HepG2 (cell line): ENCODE measurements around the gene TAPBP. TPM values are rescaled to one million over a fixed set of nuclear protein-coding genes. Genes with fewer than 3 reads are reported as not detected.
A peak's percentile ranks its signal among the peaks of the same experiment; 100 is the strongest.

Experiments
- ATAC-seq: fragments of 200-7000 bp; cut with Tn5 transposase; 3 replicates; pipeline ENCODE4 v1.9.1; 2020; ENCODE audit warnings: mild to moderate bottlenecking, moderate library complexity
- BruUV-seq: library from RNA; stranded (reverse); fragments of 400-500 nt; replicated peaks from 2 replicates; lab custom pipeline; 2021; lab: Mats Ljungman, UMichigan
- CTCF ChIA-PET: fragments of 300-600 bp; formaldehyde crosslinking; extraction: SDS; loops from one replicate; lab custom pipeline; 2021; ENCODE audit warnings: low total read pairs, inconsistent platforms, low intra/inter-chr PET ratio; lab: Yijun Ruan, JAX
- POLR2A ChIA-PET: fragments of 350-600 bp; sonication (Branson Sonifier 250); formaldehyde crosslinking; loops from one replicate; lab custom pipeline; 2020; ENCODE audit warnings: antibody characterized with exemption, inconsistent platforms; lab: Yijun Ruan, JAX
- DNase-seq: peaks from one replicate; pipeline ENCODE4 v3.0.0-alpha.2; 2015; ENCODE audit warnings: low spot score
- FAIRE-seq: peaks from 3 replicates; lab custom pipeline; 2011; peaks lifted over from hg19 to GRCh38; lab: Jason Lieb, UNC
- H2AFZ ChIP-seq: one replicate; pipeline ENCODE4 v1.6.1; 2011; ENCODE audit warnings: low read length, inconsistent platforms
- H3K27ac ChIP-seq: fragments of 300-600 bp; 3 replicates; pipeline ENCODE4 v1.8.0; 2011; ENCODE audit warnings: mixed run types, mild to moderate bottlenecking, mixed read lengths, low read length, inconsistent platforms; ENCODE audit not compliant: insufficient read depth; ENCODE audit errors: extremely low read length
- H3K27me3 ChIP-seq, 2 experiments: fragments of 200-600 bp in 1 of 2; 2 replicates in 1 of 2; 3 replicates in 1 of 2; pipeline versions ENCODE4 v1.6.0 to v1.8.0; 2011; ENCODE audit warnings: low read length in 2 of 2, mild to moderate bottlenecking in 2 of 2, moderate library complexity in 2 of 2, inconsistent platforms in 1 of 2; ENCODE audit not compliant: insufficient read depth in 2 of 2, control insufficient read depth in 1 of 2
- H3K36me3 ChIP-seq, 2 experiments: fragments of 200-600 bp in 1 of 2; replicated peaks in 1 of 2; 2 replicates in 1 of 2; 3 replicates in 1 of 2; pipeline versions ENCODE4 v1.5.1 to v1.8.0; 2011; ENCODE audit warnings: low read length in 2 of 2, inconsistent platforms in 1 of 2; ENCODE audit not compliant: insufficient read depth in 2 of 2, control insufficient read depth in 1 of 2
- H3K4me1 ChIP-seq: 2 replicates; pipeline ENCODE4 v1.5.1; 2012; ENCODE audit warnings: low read length, inconsistent platforms; ENCODE audit not compliant: insufficient read depth
- H3K4me2 ChIP-seq: 2 replicates; pipeline ENCODE4 v1.6.0; 2011; ENCODE audit warnings: low read depth, low read length, inconsistent platforms
- H3K4me3 ChIP-seq, 3 experiments: fragments of 200-600 bp in 1 of 3; sonication (generic), shearing (Covaris generic) in 1 of 3; replicated peaks in 1 of 3; 2 replicates each; pipeline ENCODE4 v1.5.1; 2011 to 2016; ENCODE audit warnings: low read length in 3 of 3, inconsistent platforms in 2 of 3, low read depth in 2 of 3, mild to moderate bottlenecking in 2 of 3, control low read depth in 1 of 3, mixed read lengths in 1 of 3; ENCODE audit not compliant: insufficient read depth in 1 of 3
- H3K79me2 ChIP-seq: one replicate; pipeline ENCODE4 v1.6.1; 2011; ENCODE audit warnings: low read length, inconsistent platforms; ENCODE audit not compliant: insufficient read depth
- H3K9ac ChIP-seq: 2 replicates; pipeline ENCODE4 v1.6.0; 2011; ENCODE audit warnings: mild to moderate bottlenecking, low read depth, low read length, inconsistent platforms; ENCODE audit not compliant: insufficient read depth
- H3K9me3 ChIP-seq: 2 replicates; pipeline ENCODE4 v1.5.1; 2012; ENCODE audit warnings: mild to moderate bottlenecking, low read length
- H4K20me1 ChIP-seq: 2 replicates; pipeline ENCODE4 v1.6.0; 2011; ENCODE audit warnings: inconsistent platforms, mild to moderate bottlenecking, low read length, moderate library complexity; ENCODE audit not compliant: insufficient read depth
- HOXA3 ChIP-seq: sonication (generic); formaldehyde crosslinking; IDR thresholded peaks from 2 replicates; pipeline ENCODE4 v1.5.0; 2020; ENCODE audit warnings: missing genetic modification reagents
- KLF16 ChIP-seq, 2 experiments: sonication (generic) in 1 of 2; formaldehyde crosslinking in 1 of 2; IDR thresholded peaks; 2 replicates each; pipeline versions ENCODE4 v1.6.1 to v1.8.0; 2016 to 2023; ENCODE audit warnings: missing genetic modification reagents in 2 of 2, missing compliant biosample characterization in 1 of 2
- SIX4 ChIP-seq: sonication (generic); formaldehyde crosslinking; IDR thresholded peaks from 2 replicates; pipeline ENCODE4 v1.4.0; 2020; ENCODE audit warnings: missing genetic modification reagents
- SRSF4 ChIP-seq: fragments of 200-400 bp; formaldehyde crosslinking; IDR thresholded peaks from one replicate; pipeline ENCODE4 v1.6.1; 2018; ENCODE audit warnings: mild to moderate bottlenecking, low read depth, low read length, moderate library complexity; ENCODE audit not compliant: poor library complexity, severe bottlenecking
- TCF7 ChIP-seq: sonication (generic); IDR thresholded peaks from 2 replicates; pipeline ENCODE4 v1.6.1; 2016; ENCODE audit warnings: antibody characterized with exemption, low read depth
- ZNF143 ChIP-seq: sonication (generic); formaldehyde crosslinking; IDR thresholded peaks from 2 replicates; pipeline ENCODE4 v1.4.0; 2020; ENCODE audit warnings: missing genetic modification reagents
- ZNF501 ChIP-seq: sonication (generic); formaldehyde crosslinking; IDR thresholded peaks from 2 replicates; pipeline ENCODE4 v1.5.1; 2020; ENCODE audit warnings: mild to moderate bottlenecking, moderate library complexity, missing genetic modification reagents
- ZNF567 ChIP-seq: sonication (generic); formaldehyde crosslinking; IDR thresholded peaks from 2 replicates; pipeline ENCODE4 v1.8.1; 2023; ENCODE audit warnings: mild to moderate bottlenecking, missing genetic modification reagents, borderline replicate concordance
- ZSCAN20 ChIP-seq: sonication (generic); formaldehyde crosslinking; IDR thresholded peaks from 2 replicates; pipeline ENCODE4 v1.4.0; 2020; ENCODE audit warnings: missing genetic modification reagents, mild to moderate bottlenecking, borderline replicate concordance
- WGBS: methylation state at CpG from one replicate; pipeline ENCODE4 v1.1.6; 2017; ENCODE audit warnings: low lambda C conversion rate; 5-methylcytosine and 5-hydroxymethylcytosine counted together
- in situ Hi-C: cut with HindIII; loops from 2 replicates; pipeline ENCODE4 v1.10.0; 2017; ENCODE audit warnings: low pct_unique_long_range_greater_than_20kb; ENCODE audit not compliant: extremely low pct_ligation_motif_present
- intact Hi-C: fragments of 100-400 bp; cut with micrococcal nuclease; formaldehyde crosslinking; loops from one replicate; pipeline ENCODE4 v1.10.0; 2022; ENCODE audit not compliant: unreplicated experiment
- polyA plus RNA-seq, 8 experiments: library from polyadenylated mRNA; depleted of rRNA in 3 of 8; stranded (reverse) in 7 of 8; unstranded in 1 of 8; fragments of >200 nt; fragmentation: Illumina TruSeq in 4 of 8; extraction: Trizol in 4 of 8; gene quantifications; 2 replicates each; pipeline versions ENCODE4 v1.2.1 to v1.2.3, GENCODE V29; 2011 to 2016; ENCODE audit warnings: low read depth in 4 of 8, missing spikeins in 1 of 8, mixed read lengths in 1 of 8; ENCODE audit not compliant: insufficient read depth in 1 of 8
- total RNA-seq, 5 experiments: library from RNA; depleted of rRNA; stranded (reverse); fragments of >200 nt; fragmentation: Illumina TruSeq; extraction: Trizol; gene quantifications; 2 replicates each; pipeline ENCODE4 v1.2.3, GENCODE V29; 2016; ENCODE audit warnings: low read depth in 1 of 5
- TF ChIP-seq, protein P1 (sequence below): sonication (generic); formaldehyde crosslinking; IDR thresholded peaks from 2 replicates; pipeline ENCODE4 v1.4.0; 2020; ENCODE audit warnings: missing genetic modification reagents, mild to moderate bottlenecking, borderline replicate concordance
- TF ChIP-seq, protein P2 (sequence below): sonication (generic); formaldehyde crosslinking; conservative IDR thresholded peaks from 2 replicates; pipeline ENCODE4 v1.8.0; 2022; ENCODE audit warnings: missing genetic modification reagents
- TF ChIP-seq, protein P3 (sequence below): sonication (generic); formaldehyde crosslinking; IDR thresholded peaks from 2 replicates; pipeline ENCODE4 v1.8.0; 2022; ENCODE audit warnings: missing genetic modification reagents, low read depth, mild to moderate bottlenecking, borderline replicate concordance
- TF ChIP-seq, protein P4 (sequence below): IDR thresholded peaks from 2 replicates; pipeline ENCODE4 v1.6.1; 2016; ENCODE audit warnings: low read depth, borderline replicate concordance

The TAPBP gene
- total and polyA plus RNA-seq, 2 of the 13 experiments (the other 11 are each of a cell fraction or from before 2014, with no cell fraction given): 27.4 to 32.3 TPM

DNA sequence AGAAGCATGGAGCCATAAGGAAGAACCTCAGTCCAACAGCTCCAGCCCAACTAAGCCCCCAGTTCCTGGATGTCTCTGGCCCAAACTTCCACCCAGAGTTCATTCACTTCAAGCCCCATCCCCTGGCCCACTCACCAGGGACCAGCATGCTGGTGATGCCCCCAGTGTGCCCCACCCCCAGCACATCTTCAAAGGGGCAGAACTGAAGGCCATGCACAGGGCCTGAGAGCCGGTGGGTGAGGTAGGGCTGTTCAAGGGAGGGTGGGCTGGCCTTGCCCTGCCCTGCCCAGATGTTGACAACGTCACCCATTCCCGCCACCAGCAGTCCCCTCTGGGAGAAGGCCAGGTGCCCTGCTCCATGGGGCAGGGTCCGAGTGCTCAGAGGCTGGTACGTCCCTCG lies 33.3 kb downstream of the TAPBP start (continued):
- TF ChIP-seq, protein P1, sequence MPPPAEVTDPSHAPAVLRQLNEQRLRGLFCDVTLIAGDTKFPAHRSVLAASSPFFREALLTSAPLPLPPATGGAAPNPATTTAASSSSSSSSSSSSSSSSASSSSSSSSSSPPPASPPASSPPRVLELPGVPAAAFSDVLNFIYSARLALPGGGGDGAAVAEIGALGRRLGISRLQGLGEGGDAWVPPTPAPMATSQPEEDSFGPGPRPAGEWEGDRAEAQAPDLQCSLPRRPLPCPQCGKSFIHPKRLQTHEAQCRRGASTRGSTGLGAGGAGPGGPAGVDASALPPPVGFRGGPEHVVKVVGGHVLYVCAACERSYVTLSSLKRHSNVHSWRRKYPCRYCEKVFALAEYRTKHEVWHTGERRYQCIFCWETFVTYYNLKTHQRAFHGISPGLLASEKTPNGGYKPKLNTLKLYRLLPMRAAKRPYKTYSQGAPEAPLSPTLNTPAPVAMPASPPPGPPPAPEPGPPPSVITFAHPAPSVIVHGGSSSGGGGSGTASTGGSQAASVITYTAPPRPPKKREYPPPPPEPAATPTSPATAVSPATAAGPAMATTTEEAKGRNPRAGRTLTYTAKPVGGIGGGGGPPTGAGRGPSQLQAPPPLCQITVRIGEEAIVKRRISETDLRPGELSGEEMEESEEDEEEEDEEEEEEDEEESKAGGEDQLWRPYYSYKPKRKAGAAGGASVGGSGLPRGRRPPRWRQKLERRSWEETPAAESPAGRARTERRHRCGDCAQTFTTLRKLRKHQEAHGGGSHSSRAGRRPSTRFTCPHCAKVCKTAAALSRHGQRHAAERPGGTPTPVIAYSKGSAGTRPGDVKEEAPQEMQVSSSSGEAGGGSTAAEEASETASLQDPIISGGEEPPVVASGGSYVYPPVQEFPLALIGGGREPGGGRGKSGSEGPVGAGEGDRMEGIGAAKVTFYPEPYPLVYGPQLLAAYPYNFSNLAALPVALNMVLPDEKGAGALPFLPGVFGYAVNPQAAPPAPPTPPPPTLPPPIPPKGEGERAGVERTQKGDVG (CRISPR knock-in tag): peak; percentile 5; the same call in 1 of the 2 replicates
- TF ChIP-seq, protein P2, sequence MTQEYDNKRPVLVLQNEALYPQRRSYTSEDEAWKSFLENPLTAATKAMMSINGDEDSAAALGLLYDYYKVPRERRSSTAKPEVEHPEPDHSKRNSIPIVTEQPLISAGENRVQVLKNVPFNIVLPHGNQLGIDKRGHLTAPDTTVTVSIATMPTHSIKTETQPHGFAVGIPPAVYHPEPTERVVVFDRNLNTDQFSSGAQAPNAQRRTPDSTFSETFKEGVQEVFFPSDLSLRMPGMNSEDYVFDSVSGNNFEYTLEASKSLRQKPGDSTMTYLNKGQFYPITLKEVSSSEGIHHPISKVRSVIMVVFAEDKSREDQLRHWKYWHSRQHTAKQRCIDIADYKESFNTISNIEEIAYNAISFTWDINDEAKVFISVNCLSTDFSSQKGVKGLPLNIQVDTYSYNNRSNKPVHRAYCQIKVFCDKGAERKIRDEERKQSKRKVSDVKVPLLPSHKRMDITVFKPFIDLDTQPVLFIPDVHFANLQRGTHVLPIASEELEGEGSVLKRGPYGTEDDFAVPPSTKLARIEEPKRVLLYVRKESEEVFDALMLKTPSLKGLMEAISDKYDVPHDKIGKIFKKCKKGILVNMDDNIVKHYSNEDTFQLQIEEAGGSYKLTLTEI (CRISPR knock-in tag): no peak

DNA sequence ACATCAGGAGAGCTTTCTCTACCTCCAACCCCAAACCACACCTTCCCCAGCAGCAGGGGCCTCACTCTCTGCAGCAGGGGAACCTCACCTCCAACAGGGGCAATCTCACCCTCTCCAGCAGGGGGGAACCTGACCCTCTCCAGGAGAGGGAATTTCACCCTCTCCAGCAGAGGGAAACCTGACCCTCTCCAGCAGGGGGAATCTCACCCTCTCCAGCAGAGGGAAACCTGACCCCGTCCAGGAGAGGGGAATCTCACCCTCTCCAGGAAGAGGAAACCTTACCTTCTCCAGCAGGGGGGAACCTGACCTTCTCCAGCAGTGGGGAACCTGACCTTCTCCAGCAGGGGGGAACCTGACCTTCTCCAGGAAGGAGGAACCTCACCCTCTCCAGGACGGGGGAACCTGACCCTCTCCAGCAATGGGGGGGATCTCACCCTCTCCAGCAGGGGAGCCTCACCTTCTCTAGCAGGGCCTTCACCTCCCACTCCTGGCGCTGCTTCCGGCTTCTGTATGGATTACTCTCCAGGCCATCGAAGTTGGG lies 33.8 kb downstream of the TAPBP start:
- intact Hi-C loops: loop anchor here (1.0 kb wide), 3 partner anchors 19 to 111 kb away; partner anchors contain the start of gene KIFC1
- no peak overlapping the region for H3K9ac ChIP-seq
- no peak for TF ChIP-seq ZNF143 (CRISPR knock-in tag)
- TF ChIP-seq HOXA3 (CRISPR knock-in tag): peak; percentile 69; the same call in 1 of the 2 replicates
- TF ChIP-seq, protein P3, sequence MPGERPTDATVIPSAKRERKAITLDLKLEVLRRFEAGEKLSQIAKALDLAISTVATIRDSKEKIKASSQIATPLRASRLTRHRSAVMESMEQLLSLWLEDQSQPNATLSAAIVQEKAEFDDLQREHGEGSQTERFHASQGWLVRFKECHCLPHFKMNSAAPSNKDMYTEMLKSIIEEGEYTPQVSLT (CRISPR knock-in tag): no peak
- TF ChIP-seq ZSCAN20 (CRISPR knock-in tag): no peak
- TF ChIP-seq SRSF4: no peak
- peak in 1 of 2 experiments; percentile 50; a peak in 1 of 4 replicates for TF ChIP-seq KLF16 (CRISPR knock-in tag; IDR thresholded peaks at IDR 0.05)
- peak; percentile 89 for TF ChIP-seq SIX4
- 0 out of 2 replicates have a peak, but pooled peaks have one; percentile 40 for TF ChIP-seq ZNF501 (CRISPR knock-in tag)
- no peak for TF ChIP-seq ZNF567 (CRISPR knock-in tag)
- no peak for TF ChIP-seq TCF7
- TF ChIP-seq, protein P4, sequence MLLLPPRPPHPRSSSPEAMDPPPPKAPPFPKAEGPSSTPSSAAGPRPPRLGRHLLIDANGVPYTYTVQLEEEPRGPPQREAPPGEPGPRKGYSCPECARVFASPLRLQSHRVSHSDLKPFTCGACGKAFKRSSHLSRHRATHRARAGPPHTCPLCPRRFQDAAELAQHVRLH (CRISPR knock-in tag): 0 out of 2 replicates have a peak, but pooled peaks have one; percentile 24

More for the DNA sequence above, 33.8 kb downstream of the TAPBP start:
- no peak overlapping the region for H3K4me2 ChIP-seq
- peaks cover 4% of the 10 kb centered on the region for H3K79me2 ChIP-seq
- ChIA-PET POLR2A (interaction anchor here (1.0 to 2.2 kb wide), 2 partner anchors 20 to 31 kb away, joined by 3 to 5 read pairs; no protein-coding TSS in a partner anchor), CTCF (interaction anchor here (0.7 to 3.2 kb wide), 8 partner anchors 9 to 145 kb away, joined by 3 to 52 read pairs (median 6); partner anchors contain the start of genes KIFC1, RGL2 and VPS52)
- peaks cover 13 to 61% of the 10 kb centered on the region in 2 experiments for H3K36me3 ChIP-seq
- WGBS: 82% methylated on average over 4 of the region's 5 CpGs
- H3K27me3 ChIP-seq: no peaks in the 10 kb centered on the region
- BruUV-seq: no TSS peak
- in situ Hi-C loops: loop anchor here (25.0 kb wide), 1 partner anchor 132 kb away; the partner anchor contains the start of genes CUTA, PHF1 and SYNGAP1
- peak; percentile 98 for FAIRE-seq
- no peak overlapping the region for H2AFZ ChIP-seq
- H3K4me3 ChIP-seq: no peak overlapping the region
- peak; percentile 93 for DNase-seq
- H3K27ac ChIP-seq: peak overlapping the region; percentile 48
- H4K20me1 ChIP-seq: peaks cover 11% of the 10 kb centered on the region
- H3K4me1 ChIP-seq: peaks cover 8% of the 10 kb centered on the region
- peak; percentile 88 for ATAC-seq
- no peaks in the 10 kb centered on the region for H3K9me3 ChIP-seq
